HG03135 (cell line): ENCODE data around the gene CDRT15.
"Not testable (repeated sequence)": the region's sequence is repeated elsewhere in the genome, so short reads cannot be mapped to it uniquely, and the experiment has no call there.

Experiments used
- ATAC-seq: cut with Tn5 transposase; IDR thresholded peaks from one replicate; pipeline ENCODE4 v1.9.1; 2021; ENCODE audit warnings: mild to moderate bottlenecking, moderate library complexity; ENCODE audit not compliant: unreplicated experiment

Gene CDRT15

DNA sequence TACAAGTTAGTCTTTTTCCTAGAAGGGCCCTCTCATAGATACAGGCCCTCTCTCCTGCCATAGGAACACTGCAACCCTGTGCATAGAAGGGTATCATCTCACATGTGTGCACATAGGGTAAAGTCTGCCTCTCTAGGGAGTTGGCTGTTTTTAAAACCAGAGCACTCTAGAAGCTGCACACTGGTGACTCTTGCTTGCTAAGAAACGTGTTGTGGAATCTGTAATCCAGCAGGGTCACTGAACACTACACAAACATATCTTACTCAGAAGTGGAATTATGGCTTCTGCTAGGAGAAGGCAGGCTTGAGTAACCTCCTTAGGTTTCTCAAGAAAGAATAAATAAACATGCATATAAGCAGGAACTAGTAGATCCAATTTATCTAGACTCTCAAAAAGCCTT, 45.9 kb downstream of the CDRT15 start:
- ATAC-seq = not testable (repeated sequence)

DNA sequence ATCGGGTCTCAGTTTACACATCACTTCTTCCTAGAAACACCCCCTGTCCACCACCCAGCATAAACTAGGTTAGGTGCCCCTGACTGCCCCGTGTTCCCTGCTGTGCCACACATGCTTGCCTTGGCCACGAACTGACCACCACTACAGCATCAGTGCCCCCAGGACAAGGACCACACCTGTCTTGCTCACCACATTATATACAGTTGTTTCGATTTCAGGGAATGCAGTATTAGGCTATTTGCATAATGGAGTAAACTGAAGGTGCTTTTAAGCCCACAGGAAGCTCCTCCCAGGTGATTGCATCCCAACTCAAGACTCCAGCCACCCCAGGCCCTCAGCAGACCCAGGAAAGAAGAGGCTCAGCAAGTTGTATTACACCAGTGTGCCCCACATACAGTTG, 50.2 kb downstream of the CDRT15 start:
- not testable (repeated sequence) for ATAC-seq
